Adrenal gland (tissue), 5 donors: ENCODE data around the gene CLSTN1.
"Not testable (repeated sequence)": the region's sequence is repeated elsewhere in the genome, so short reads cannot be mapped to it uniquely, and the experiment has no call there.

Experiments used
- POLR2A ChIP-seq, 2 donors: fragments of 450-650 bp; IDR thresholded peaks; one replicate each; pipeline ENCODE4 v1.6.1; 2017; ENCODE audit warnings: antibody characterized with exemption in 2 of 2, mild to moderate bottlenecking in 2 of 2, moderate library complexity in 1 of 2
- TF ChIP-seq, protein P1 (sequence below), 6 experiments: fragments of 450-650 bp in 4 of 6; fragments of 200-600 bp in 2 of 6; sonication (generic) in 1 of 6; IDR thresholded peaks; 1 replicate in 5 of 6; 2 replicates in 1 of 6; pipeline versions ENCODE4 v1.5.1 to v1.8.0; 2016 to 2021; ENCODE audit warnings: antibody characterized with exemption in 6 of 6, mild to moderate bottlenecking in 2 of 6, moderate library complexity in 1 of 6
- donor health status: DM: no; HTN: no; CAD: no.

DNA sequence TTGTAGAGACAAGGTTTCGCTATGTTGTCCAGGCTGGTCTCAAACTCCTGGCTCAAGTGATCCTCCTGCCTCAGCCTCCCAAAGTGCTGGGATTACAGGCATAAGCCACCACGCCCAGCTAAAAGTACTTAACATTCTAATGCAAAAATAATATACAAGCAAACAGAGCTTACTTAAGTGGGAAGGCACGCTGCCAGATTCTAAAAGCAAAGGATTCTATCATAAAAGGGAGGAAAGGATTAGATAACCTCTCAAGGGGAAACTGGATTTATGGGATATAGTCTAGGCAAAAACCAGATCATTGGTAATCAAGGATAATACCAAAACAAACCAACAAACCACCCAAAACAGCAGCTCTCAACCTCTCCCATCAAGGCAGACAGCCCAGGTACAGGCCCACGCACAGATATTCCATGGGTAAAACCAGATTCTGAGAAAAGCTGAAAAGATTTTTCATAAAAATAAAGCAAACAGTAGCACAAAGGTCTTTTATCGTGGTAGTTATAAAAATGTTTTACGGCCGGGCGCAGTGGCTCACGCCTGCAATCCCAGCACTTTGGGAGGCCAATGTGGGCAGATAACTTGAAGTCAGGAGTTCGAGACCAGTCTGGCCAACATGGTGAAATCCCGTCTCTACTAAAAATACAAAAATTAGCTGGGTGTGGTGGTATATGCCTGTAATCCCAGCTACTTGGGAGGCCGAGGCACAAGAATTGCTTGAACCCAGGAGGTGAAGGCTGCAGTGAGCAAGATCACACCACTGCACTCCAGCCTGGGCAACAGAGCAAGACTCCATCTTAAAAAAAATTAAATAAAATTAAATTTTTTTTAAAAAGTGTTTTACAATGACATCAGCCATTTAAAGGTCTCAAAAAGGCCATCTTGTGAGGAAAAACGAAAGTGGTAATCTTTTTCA, 20.5 kb downstream of the CLSTN1 start:
- TF ChIP-seq, protein P1, sequence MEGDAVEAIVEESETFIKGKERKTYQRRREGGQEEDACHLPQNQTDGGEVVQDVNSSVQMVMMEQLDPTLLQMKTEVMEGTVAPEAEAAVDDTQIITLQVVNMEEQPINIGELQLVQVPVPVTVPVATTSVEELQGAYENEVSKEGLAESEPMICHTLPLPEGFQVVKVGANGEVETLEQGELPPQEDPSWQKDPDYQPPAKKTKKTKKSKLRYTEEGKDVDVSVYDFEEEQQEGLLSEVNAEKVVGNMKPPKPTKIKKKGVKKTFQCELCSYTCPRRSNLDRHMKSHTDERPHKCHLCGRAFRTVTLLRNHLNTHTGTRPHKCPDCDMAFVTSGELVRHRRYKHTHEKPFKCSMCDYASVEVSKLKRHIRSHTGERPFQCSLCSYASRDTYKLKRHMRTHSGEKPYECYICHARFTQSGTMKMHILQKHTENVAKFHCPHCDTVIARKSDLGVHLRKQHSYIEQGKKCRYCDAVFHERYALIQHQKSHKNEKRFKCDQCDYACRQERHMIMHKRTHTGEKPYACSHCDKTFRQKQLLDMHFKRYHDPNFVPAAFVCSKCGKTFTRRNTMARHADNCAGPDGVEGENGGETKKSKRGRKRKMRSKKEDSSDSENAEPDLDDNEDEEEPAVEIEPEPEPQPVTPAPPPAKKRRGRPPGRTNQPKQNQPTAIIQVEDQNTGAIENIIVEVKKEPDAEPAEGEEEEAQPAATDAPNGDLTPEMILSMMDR (IDR thresholded peaks at IDR 0.05), result not testable (repeated sequence)
- TF ChIP-seq POLR2A (IDR thresholded peaks at IDR 0.05), result not testable (repeated sequence)
